NCI-H510A treated with DMSO at 0.1 percent for 48 hours (cell line): ENCODE measurements around the gene LMNB1.
"Not testable (repeated sequence)": the region's sequence is repeated elsewhere in the genome, so short reads cannot be mapped to it uniquely, and the experiment has no call there.

Experiments used
- DNase-seq: peaks from one replicate; lab custom pipeline; 2025; lab: John Stamatoyannopoulos, UW

LMNB1 gene

GRCh38 chr5:126778675-126779403 lies 1.9 kb downstream of the LMNB1 start:
- DNase-seq, result no peak

- DNase-seq, result peak; percentile 18
These were observed 3.4 kb downstream of the LMNB1 start for GRCh38 chr5:126780165-126780827.

- DNase-seq, result not testable (repeated sequence)
These were observed 11.5 kb downstream of the LMNB1 start for GRCh38 chr5:126788409-126788808.

- DNase-seq, result no peak
These were observed 16.2 kb downstream of the LMNB1 start for GRCh38 chr5:126793097-126793496.

GRCh38 chr5:126793648-126794047 lies 16.7 kb downstream of the LMNB1 start:
- not testable (repeated sequence) for DNase-seq

GRCh38 chr5:126794157-126794828 lies 17.4 kb downstream of the LMNB1 start:
- DNase-seq, result peak; percentile 13

GRCh38 chr5:126799780-126800179 lies 22.8 kb downstream of the LMNB1 start:
- no peak for DNase-seq

- no peak for DNase-seq
These were observed 24.4 kb downstream of the LMNB1 start for GRCh38 chr5:126801174-126801991.

- DNase-seq, result no peak
These were observed 25.0 kb downstream of the LMNB1 start for GRCh38 chr5:126801992-126802294.

GRCh38 chr5:126805063-126805462 lies 28.1 kb downstream of the LMNB1 start:
- no peak for DNase-seq

- DNase-seq, result no peak
These were observed 31.6 kb downstream of the LMNB1 start for GRCh38 chr5:126808521-126808988.

GRCh38 chr5:126809916-126810315 lies 33.0 kb downstream of the LMNB1 start:
- no peak for DNase-seq

GRCh38 chr5:126810596-126811380 lies 33.9 kb downstream of the LMNB1 start:
- DNase-seq, result no peak

- no peak for DNase-seq
These were observed 34.7 kb downstream of the LMNB1 start for GRCh38 chr5:126811515-126812198.

GRCh38 chr5:126812199-126812570 lies 35.2 kb downstream of the LMNB1 start:
- DNase-seq, result no peak

- DNase-seq, result not testable (repeated sequence)
These were observed 36.9 kb downstream of the LMNB1 start for GRCh38 chr5:126813799-126814198.

GRCh38 chr5:126814721-126815404 lies 37.9 kb downstream of the LMNB1 start:
- DNase-seq, result no peak

GRCh38 chr5:126816649-126817048 lies 39.7 kb downstream of the LMNB1 start:
- DNase-seq, result no peak

GRCh38 chr5:126818736-126819135 lies 41.8 kb downstream of the LMNB1 start:
- DNase-seq, result no peak

GRCh38 chr5:126819253-126819652 lies 42.3 kb downstream of the LMNB1 start:
- no peak for DNase-seq
